Nephron progenitor cell (in vitro differentiated cells): ENCODE measurements around the gene SIGLEC7.

Experiments
- DNase-seq: peaks from one replicate; pipeline ENCODE4 v3.0.0; 2021
- H3K27ac Mint-ChIP-seq: 2 replicates; pipeline ENCODE4 v1.8.0; 2021; ENCODE audit warnings: mild to moderate bottlenecking, moderate library complexity, mixed read lengths
- H3K27me3 Mint-ChIP-seq: 2 replicates; pipeline ENCODE4 v1.8.0; 2021; ENCODE audit warnings: mild to moderate bottlenecking, low read depth, mixed read lengths; ENCODE audit not compliant: poor library complexity
- H3K36me3 Mint-ChIP-seq: 2 replicates; pipeline ENCODE4 v1.8.0; 2021; ENCODE audit warnings: low read depth, mixed read lengths
- H3K4me1 Mint-ChIP-seq: 2 replicates; pipeline ENCODE4 v1.8.0; 2021; ENCODE audit warnings: mixed read lengths
- H3K4me3 Mint-ChIP-seq: 2 replicates; pipeline ENCODE4 v1.8.0; 2021; ENCODE audit warnings: mild to moderate bottlenecking, moderate library complexity, mixed read lengths
- H3K9me3 Mint-ChIP-seq: 2 replicates; pipeline ENCODE4 v1.8.0; 2021; ENCODE audit warnings: mild to moderate bottlenecking, moderate library complexity, mixed read lengths
- TF ChIP-seq, protein P1 (sequence below): fragments of 200-600 bp; sonication (generic); IDR thresholded peaks from 2 replicates; pipeline ENCODE4 v1.5.0; 2021; ENCODE audit warnings: antibody characterized with exemption

SIGLEC7 gene

GRCh38 chr19:51161867-51162496 lies 19.9 kb downstream of the SIGLEC7 start:
- Mint-ChIP-seq H3K27ac (no peak overlapping the region), H3K36me3 (no peaks in the 10 kb centered on the region), H3K27me3 (peaks cover 7% of the 10 kb centered on the region), H3K9me3 (no peaks in the 10 kb centered on the region), H3K4me1 (no peaks in the 10 kb centered on the region), H3K4me3 (no peak overlapping the region)
- TF ChIP-seq, protein P1, sequence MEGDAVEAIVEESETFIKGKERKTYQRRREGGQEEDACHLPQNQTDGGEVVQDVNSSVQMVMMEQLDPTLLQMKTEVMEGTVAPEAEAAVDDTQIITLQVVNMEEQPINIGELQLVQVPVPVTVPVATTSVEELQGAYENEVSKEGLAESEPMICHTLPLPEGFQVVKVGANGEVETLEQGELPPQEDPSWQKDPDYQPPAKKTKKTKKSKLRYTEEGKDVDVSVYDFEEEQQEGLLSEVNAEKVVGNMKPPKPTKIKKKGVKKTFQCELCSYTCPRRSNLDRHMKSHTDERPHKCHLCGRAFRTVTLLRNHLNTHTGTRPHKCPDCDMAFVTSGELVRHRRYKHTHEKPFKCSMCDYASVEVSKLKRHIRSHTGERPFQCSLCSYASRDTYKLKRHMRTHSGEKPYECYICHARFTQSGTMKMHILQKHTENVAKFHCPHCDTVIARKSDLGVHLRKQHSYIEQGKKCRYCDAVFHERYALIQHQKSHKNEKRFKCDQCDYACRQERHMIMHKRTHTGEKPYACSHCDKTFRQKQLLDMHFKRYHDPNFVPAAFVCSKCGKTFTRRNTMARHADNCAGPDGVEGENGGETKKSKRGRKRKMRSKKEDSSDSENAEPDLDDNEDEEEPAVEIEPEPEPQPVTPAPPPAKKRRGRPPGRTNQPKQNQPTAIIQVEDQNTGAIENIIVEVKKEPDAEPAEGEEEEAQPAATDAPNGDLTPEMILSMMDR: no peak
- no peak for DNase-seq

- Mint-ChIP-seq H3K27ac (no peak overlapping the region), H3K4me3 (no peak overlapping the region), H3K4me1 (no peaks in the 10 kb centered on the region), H3K36me3 (no peaks in the 10 kb centered on the region), H3K9me3 (peaks cover 5% of the 10 kb centered on the region), H3K27me3 (peaks cover 8% of the 10 kb centered on the region)
- DNase-seq: no peak
- TF ChIP-seq, protein P1: no peak
Measured at GRCh38 chr19:51163257-51163656, 21.2 kb downstream of the SIGLEC7 start.

DNA sequence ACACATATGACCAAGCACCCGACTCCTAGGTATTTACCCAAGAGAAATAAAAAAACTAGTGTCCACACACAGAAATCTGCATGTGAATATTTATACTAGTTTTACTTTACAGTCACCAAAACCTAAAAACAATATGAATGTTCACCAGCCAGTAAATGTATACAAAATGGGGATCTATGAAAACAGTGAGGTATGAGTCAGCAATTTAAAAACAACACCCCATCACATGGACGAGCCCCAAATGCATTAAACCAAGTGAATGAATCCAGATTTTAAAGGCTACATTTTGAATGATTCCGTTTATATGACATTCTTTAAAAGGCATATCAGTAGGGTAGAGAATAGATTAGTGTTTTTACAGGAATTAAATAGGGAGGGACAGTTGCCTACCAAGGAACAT lies 22.1 kb downstream of the SIGLEC7 start:
- H3K27ac Mint-ChIP-seq: no peak overlapping the region
- no peak overlapping the region for H3K4me3 Mint-ChIP-seq
- TF ChIP-seq, protein P1: no peak
- H3K4me1 Mint-ChIP-seq: no peaks in the 10 kb centered on the region
- H3K36me3 Mint-ChIP-seq: no peaks in the 10 kb centered on the region
- H3K27me3 Mint-ChIP-seq: peaks cover 10% of the 10 kb centered on the region
- DNase-seq: no peak
- peaks cover 15% of the 10 kb centered on the region for H3K9me3 Mint-ChIP-seq

DNA sequence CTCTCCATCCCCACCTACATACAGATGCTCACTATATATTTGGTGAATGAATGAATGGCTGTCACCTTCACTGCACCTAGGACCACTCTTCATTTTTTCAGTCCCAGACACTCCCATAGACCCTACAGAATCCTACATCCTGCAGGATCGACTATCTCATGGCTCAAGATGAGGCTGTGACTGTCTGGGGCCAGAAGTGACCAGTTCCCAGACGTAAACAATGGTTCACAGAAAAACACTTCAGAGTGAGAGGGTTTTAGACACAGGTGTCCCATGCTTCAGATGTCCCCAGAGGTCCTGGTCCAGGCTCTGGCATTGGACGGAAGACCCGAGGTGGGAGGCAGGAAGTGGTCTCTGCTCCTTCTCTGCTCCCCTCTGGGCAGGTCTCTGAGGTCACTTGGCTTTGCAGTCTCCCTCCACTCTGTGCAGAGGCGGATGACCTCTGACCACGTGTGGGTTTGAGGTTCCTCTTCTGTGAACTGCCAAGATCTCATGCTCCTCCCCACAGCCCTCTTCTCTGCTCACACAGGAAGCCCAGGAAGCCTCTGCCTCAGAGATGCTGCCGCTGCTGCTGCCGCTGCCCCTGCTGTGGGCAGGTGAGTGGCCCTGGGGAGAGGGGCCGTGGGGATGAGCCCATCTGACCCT lies 24.9 kb downstream of the SIGLEC7 start:
- H3K9me3 Mint-ChIP-seq: peaks cover 15% of the 10 kb centered on the region
- no peak overlapping the region for H3K27ac Mint-ChIP-seq
- no peaks in the 10 kb centered on the region for H3K4me1 Mint-ChIP-seq
- no peaks in the 10 kb centered on the region for H3K36me3 Mint-ChIP-seq
- TF ChIP-seq, protein P1: no peak
- no peak for DNase-seq
- H3K27me3 Mint-ChIP-seq: peaks cover 22% of the 10 kb centered on the region
- H3K4me3 Mint-ChIP-seq: no peak overlapping the region

GRCh38 chr19:51168564-51169282 lies 26.6 kb downstream of the SIGLEC7 start:
- peaks cover 18% of the 10 kb centered on the region for H3K27me3 Mint-ChIP-seq
- H3K27ac Mint-ChIP-seq: no peak overlapping the region
- no peak overlapping the region for H3K4me3 Mint-ChIP-seq
- no peak for DNase-seq
- no peaks in the 10 kb centered on the region for H3K4me1 Mint-ChIP-seq
- TF ChIP-seq, protein P1: no peak
- no peaks in the 10 kb centered on the region for H3K36me3 Mint-ChIP-seq
- H3K9me3 Mint-ChIP-seq: peaks cover 15% of the 10 kb centered on the region
